A673 (cell line): Measurements from ENCODE around the gene ARFRP1.

Experiments
- CTCF ChIP-seq: fragments of 300-800, 200-600 bp; sonication (generic); conservative IDR thresholded peaks from 2 replicates; pipeline ENCODE4 v1.5.1; 2017; ENCODE audit warnings: low read depth, mild to moderate bottlenecking, antibody characterized with exemption, low read length, moderate library complexity, mixed read lengths
- EZH2 ChIP-seq: fragments of 200-600 bp; sonication (generic); IDR thresholded peaks from 2 replicates; pipeline ENCODE4 v1.6.1; 2017; ENCODE audit warnings: borderline replicate concordance, low read depth, mild to moderate bottlenecking, mixed read lengths, antibody characterized with exemption, low read length; ENCODE audit not compliant: poor library complexity, severe bottlenecking

DNA sequence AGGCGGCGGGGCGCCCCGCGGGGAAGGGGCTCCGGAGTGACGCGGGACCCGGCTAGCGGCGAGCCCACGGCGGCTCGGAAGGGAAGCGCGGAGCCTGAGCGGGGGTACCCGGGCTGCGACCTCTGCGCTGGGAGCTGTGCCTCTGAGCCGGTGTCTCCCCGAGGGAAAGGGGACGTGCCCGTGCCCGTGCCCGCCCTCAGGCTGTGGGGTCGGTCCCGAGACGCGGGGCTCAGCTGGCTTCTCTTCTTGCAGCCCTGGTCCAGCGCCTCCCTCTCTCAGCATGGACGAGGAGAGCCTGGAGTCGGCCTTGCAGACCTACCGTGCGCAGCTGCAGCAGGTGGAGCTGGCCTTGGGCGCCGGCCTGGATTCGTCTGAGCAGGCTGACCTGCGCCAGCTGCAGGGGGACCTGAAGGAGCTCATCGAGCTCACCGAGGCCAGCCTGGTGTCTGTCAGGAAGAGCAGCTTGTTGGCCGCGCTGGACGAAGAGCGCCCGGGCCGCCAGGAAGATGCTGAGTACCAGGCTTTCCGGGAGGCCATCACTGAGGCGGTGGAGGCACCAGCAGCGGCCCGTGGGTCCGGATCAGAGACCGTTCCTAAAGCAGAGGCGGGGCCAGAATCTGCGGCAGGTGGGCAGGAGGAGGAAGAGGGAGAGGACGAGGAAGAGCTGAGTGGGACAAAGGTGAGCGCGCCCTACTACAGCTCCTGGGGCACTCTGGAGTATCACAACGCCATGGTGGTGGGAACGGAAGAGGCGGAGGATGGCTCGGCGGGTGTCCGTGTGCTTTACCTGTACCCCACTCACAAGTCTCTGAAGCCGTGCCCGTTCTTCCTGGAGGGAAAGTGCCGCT, 749 bp upstream of the ARFRP1 start:
- no peak for TF ChIP-seq CTCF
- no peak for TF ChIP-seq EZH2
